HG02642 (cell line): ENCODE results near the gene SH3RF3.
"Not testable (repeated sequence)": the region's sequence is repeated elsewhere in the genome, so short reads cannot be mapped to it uniquely, and the experiment has no call there.

ENCODE experiments used
- ATAC-seq: cut with Tn5 transposase; IDR thresholded peaks from one replicate; pipeline ENCODE4 v1.9.1; 2021; ENCODE audit warnings: mild to moderate bottlenecking; ENCODE audit not compliant: unreplicated experiment, poor library complexity

Gene SH3RF3

DNA sequence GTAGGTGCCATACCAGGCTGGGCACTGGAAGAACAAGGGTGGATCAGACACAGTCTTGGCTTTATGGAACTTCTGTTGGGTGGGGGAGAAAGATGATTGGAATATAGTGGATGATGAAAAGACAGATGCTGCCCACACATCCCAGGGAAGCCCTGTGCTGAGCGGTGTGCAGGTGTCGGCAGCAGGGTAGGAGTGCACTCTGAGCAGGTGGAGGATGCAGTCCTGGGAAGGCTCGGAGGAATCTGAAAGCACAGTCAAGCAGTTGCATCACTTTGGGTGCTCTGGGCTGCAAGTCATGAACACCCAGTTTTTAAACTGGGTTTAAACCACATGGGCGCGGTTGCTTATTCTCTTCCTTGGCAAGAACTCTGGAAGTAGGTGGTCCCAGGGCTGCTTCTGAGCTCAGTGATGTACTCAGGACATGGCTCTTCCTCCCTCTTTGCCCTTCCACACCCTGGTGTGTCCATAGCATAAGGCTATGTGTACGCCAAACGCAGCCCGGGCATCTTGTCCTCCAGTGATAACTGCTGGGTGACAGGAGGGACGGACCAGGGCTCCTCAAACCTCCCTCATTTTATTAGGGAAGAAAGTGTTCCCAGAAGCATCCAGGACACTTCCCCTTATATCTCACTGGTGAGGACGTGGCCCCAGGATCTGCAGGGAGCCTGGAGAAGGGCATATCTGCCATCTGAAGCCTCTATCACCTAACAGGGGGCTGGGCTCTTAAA lies 84.0 kb downstream of the SH3RF3 start:
- no peak for ATAC-seq

DNA sequence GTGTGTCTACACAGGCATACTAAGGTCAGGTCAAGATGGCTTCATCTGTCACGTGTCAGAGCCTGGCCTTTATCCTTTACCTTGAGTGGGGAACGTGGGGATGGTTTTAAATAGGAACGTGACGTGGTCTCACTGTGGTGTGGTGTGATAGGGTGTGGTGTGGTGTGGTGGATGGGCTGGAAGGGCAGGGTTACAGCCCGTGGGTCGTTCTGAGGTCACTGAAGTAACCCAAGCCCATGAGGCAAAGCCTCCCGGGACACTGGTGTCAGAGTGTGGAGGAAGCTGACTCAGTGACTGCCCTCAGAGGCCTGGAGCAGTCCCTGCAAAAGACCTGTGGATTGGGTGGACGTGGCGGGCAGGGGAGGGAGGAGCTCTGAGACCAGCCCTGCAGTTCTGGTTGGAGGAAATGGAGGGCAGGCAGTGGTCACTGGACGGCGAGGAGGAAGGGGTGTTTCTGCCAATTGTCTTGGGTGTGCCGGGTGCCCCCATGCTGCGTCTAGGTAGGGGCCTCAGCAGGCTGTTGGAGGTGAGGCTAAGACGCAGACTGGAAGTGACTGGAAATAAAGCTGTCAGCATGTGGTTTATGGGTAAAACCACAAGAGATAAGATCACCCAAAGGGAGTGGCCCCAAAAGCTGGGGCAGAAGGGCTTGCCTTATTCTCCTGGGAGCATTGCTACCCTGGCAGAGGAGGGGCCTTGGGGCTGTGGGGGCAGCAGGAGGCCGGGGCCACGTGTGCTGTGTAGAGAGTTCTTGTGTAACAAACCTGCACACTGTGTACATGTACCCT lies 84.8 kb downstream of the SH3RF3 start:
- peak; percentile 68 for ATAC-seq

DNA sequence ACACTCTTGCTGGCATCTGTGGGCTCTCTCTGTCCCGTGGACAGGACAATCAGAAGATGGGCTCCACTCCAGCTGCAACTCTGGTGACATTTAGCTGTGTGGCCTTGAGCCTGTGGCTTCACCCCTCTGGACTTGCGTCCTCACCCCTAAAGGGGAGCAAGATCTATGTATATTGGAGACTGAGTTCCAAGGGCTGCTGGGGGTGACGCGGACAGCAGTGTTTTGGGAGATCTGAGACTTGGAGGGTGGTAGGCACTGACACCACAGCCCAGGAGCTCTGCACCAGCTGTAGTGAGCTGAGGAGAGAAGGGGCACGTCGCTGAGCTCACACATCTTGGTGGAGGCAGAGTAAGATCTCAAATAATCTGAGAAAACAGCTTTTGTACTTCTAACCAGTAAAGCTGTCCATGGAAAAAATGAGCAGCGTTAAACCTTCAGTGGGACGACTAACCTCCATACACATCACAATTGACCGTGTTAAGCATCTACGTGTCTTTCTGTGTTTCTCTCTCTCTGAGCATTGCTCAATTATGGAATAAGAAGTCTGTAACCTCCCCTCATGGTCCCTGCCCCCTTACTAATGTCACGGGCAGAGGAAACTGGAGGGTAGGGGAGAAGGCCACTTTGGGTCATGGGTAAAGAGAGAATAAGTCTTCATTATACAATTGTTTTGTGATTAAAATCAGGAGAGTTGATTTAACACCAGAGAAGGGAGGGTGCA lies 85.8 kb downstream of the SH3RF3 start:
- no peak for ATAC-seq

DNA sequence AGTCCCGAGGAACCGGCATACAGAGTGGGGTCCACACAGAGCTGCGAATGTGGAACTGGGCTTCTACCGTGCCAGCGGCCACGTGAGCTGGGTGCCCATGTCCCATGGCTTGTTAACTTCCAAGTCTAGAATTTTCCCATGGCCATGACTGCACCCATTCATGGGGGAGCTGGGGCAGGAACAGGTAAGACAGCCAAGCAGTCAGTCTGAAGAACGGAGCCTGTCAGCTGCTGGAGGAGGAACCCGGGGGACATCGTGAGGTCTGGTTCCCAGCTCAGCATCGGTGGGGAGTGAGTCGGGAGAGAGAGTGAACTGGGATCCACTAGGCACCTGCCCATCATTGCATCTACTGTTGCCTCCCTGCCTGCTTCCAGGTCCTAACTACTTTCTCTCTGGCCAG lies 86.9 kb downstream of the SH3RF3 start:
- no peak for ATAC-seq

DNA sequence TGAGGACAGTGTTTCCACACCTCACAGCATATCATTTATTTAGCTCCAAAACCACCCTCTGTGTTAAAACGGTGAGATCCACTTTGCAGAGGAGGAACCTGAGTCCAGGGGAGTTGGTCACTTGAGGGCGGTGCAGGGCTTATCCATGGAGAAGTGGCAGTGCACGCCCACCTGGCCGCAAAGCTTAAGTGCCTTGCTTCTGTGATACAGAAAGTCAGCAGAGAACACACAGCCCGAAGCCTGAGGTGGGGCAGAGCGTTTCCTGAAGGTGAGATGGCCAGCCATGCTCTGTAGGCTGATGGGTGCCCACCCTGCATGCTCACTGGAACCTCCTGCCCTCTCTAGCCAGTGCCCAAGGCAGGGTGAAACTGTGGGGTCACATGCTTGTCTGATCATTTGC lies 87.3 kb downstream of the SH3RF3 start:
- no peak for ATAC-seq

DNA sequence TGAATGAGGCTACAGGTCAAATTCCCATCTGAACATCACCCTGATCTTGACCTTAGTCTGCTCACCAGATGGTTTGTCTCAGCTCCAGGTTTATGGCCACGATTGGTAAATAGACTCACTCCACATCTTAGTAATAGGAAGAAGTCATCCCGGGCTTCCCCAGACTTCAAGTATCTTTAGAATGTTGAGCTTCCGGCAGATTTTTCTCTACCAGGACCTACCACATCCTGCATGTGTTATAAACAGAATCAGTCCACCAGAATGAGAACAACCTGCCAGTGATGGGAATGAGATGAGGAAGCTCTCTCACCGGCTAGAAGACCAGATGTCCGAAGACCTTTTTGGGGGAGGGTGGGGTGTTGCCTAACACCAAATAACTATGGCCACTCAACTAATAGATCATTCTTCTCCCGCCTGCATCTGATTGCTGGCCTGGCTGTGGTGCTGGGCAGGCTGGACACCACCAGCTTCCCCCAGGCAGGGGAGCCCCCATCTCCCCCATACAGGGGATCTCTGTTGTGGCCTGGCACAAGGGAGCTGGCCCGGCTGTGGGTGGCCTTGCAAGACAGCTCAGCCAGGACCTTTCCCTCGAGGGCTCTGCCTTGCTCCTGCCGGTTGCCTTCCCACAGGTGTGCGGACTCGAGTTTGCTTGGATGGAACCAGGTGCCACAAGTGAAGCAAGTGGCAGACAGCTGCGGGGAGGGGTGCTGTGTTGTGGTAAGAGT lies 88.5 kb downstream of the SH3RF3 start:
- no peak for ATAC-seq

DNA sequence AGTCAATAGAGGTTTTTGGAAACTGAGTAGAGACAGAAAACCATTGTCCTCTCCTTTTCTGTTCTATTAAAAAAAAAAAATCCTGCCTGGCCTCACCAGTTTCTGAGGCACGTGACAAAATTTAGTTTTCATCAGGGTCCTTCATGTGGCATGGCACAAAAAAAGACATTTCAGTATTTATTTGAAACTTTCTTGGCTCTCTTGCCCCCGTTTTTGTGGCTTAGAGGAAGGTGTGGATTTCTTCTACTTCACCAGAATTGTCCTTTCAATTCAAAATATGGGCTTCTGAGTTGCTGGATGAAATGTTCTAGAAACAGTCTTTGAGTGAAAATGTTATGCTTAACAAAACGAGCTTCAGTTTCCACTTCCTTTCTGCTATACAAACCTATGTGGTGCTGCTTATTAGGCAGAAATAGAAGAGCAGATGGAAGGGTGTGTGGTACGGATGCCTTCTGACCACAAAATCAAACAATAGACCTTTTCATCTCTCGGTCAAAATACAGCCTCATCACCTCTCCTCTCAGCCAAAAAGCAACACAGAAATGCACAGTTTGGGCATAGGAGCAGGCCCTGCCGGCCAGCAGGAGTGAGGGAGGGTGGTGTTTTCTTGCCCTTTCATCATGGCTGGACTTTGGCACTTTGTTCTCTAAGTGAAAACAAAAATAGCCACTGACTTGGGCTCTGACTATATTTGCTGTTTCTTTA lies 89.2 kb downstream of the SH3RF3 start:
- peak; percentile 43 for ATAC-seq

DNA sequence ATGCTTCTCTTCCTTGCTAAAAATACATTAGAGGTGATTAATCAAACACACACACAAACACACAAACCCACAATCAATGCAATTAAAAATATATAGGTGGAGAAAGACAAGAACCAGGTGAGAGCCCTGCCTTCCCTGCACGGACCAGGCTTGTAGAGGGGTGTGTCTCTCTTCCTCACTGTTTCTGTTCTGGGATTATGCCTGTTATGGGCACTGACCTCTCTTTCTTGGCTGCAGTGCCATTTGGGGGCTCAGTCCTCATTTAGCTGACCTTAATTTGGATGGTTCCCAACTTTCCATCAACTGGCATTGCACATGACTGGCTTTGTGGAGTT lies 89.8 kb downstream of the SH3RF3 start:
- ATAC-seq, result no peak

DNA sequence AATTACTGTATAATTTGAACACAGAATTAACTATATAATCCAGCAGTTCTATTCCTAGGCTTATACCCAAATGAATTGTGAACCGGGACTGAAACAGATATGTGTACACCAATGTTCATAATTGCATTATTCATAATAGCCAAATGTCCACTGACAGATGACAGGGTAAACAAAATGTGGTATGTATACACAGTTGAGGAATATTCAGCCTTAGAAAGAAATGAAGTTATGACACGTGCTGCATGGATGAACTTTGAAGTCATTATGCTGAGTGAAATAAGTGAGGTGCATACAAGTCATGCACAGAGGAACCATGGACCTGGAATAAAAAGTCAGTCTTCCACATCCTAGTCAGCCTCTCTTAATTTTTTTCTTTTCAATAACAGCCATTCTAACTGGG lies 91.9 kb downstream of the SH3RF3 start:
- no peak for ATAC-seq

DNA sequence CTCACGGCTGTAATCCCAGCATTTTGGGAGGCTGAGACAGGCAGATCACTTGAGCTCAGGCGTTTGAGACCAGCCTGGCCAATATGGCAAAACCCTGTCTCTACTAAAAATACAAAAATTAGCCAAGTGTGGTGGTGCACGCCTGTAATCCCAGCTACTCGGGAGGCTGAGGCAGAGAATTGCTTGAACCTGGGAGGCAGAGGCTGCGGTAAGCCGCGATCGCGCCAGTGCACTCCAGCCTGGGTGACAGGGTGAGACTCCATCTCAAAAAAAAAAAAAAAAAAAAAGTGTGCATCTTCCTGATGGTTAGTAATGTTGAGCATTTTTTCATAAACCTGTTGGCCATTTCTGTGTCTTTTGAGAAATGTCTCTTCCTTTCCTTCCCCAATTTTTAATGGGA lies 92.3 kb downstream of the SH3RF3 start:
- ATAC-seq, result not testable (repeated sequence)

DNA sequence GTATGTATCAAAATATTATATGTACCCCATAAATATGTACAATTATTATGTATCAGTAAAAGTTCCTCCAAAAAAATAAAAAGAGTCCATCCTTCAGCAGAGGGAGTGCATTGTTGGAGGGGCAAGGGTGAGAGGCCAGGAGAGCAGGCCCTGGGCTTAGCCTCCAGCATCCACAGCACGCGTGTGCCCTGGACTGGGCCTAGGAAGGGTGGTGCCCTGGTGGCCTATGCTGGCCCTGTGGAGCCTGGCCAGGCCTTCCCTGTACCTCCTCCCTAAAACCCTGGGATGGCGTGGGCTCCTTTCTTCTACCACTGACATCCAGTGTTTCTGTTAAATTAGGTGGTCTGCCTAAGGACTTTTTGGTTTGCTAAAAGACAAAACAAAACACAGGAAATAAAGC lies 93.4 kb downstream of the SH3RF3 start:
- no peak for ATAC-seq

DNA sequence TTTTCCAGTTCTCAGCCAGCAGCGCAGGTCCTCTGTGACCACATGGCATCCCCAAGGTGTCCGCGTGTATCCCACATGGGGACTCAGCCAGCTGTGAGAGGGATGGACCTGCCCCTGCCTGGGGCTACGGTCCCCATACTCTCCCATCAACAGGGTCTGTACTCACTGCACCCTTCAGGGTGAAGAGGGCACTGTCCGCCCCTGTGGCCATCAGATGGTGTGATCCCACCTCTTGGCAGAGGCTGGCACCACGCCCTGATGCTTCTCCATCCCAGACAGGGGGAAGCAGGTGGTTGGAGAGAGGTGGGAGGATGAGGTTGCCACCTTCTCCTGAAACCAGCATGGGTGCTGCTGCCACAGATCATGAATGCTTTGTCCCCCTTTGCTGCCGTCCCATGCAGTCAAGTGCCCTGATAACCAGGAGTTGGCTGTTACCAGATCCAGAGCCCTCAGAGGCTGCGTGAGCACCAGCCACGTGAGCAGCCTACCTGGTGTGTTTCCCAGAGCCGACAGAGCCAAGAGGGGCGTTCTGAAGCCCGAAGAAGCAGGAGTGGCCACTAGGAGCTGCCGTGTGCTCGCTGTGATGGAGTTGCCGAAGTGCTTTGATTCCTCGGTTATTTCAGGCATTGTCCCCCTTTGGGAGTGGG lies 93.9 kb downstream of the SH3RF3 start:
- no peak for ATAC-seq

DNA sequence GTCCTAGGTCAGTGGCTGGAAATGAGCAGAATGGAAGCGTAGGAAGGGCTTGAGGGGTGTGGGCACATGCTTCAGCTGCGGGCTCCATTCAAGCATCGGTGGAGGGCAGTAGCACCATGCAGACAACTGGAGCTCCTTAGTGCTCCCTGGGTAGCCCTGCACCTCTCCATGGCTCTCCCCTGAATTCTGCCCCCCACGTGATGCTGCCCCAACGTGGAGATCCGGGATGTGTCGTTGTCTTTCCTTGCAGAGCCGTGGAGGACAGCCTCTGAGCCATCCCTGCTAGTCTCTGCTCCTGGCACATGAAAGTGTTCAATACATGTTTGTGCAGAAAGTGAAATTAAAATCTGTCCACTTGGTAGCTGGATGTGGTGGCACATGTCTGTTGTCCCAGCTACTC lies 94.5 kb downstream of the SH3RF3 start:
- ATAC-seq, result no peak

DNA sequence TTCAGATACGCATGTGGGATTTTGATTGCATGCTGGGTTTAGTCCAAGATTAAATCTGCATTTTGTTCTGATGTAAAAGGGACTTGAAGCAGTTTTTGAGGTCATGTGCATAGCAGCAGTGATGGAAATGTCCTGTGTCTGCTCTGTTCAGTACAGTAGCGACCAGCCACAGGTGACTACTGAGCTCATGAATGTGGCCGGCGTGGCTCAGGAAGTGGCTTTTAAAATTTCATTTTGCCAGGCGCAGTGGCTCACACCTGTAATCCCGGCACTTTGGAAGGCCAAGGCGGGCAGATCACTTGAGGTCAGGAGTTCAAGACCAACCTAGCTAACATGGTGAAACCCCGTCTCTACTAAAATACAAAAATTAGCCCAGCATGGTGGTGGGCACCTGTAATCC lies 95.3 kb downstream of the SH3RF3 start:
- not testable (repeated sequence) for ATAC-seq

DNA sequence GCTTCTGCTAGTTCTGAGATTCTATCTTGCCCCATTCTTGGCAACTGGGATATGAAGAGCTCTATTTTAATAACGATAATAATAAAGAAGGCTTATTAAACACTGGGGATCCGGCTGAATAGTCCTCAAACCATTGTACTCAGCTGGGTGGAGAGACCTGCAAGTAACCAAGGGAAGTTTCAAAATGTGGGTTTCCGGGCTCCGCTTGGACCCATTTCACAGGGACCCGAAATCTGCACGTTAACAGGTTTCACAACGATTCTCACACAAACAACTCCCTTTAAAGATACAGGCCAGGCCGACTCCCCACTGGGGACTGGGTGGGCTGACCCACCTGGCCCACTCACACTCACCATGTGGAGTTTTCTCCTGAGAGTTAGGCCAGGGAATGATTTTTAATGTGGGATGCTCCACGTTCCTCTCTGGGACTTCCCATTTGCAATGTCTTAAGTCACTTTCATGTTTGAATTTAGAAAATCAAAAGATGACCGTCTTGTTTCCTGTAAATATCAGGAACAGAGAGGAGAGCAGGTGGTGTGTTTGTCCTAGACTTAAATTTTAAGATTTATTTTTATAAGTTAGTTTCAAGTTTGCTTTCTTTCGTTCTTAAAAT lies 96.3 kb downstream of the SH3RF3 start:
- no peak for ATAC-seq

DNA sequence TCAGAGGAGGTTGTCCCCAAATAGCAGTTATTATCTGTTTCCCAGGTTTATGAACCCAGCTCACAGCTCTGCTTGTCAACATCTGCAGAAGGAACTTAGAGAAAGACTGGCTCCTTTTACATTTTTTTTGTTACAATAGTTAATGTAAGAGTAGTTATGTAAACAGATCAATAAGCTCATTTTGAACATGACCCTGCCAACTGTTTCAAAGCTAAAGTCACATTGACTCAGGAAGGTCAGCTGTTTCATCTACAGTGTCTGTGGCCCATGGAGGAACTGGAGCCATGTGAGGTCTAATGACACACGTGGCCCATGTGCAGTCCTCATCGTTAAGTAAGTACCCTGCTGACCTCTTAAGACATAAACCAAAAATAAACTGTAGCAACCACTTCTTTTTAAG lies 97.1 kb downstream of the SH3RF3 start:
- ATAC-seq, result no peak

DNA sequence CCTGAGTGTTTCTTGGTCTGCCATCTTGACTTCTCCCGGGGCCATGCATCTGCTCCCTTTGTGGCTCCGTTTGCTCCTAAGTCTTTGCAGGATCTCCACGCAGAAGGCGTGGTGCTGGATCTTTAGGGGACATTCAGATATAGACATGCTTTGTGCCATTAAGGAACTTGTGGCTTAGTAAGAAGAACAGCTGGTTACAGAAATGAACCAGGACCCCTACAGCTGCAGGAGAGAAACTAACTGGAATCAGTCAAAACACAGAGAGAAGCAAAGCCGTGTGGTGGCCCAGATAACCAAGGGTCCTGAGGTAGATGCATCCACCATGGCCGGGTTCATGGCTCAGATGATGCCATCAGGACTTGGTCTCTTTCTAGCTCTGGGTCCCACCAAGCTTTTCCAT lies 97.6 kb downstream of the SH3RF3 start:
- no peak for ATAC-seq

DNA sequence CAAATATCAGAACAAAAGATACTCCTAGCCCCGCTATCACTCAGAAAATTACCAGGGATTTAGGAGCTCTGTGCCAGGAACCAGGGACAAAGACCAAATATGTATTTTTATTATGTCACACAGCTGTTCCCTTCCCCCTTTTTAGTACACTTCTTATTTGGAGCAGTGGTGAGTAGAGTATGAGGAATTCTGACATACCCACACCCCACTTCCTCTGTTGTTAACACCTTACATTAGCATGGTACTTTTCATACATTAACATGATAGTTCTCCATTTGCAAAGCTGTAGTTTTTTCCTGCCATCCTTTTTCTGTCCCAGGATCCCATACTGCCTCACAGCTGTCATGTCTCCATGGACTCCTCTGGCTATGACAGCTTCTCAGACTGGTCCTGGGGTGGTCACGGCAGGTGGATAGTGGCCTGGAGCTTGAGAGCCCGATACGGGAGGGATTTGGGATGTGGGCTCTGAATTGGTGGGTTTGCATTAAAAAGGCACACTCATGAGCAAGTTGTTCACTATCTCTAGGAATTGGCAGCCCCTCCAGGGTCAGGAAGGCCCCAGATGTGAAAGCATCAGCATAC lies 100.2 kb downstream of the SH3RF3 start:
- no peak for ATAC-seq

DNA sequence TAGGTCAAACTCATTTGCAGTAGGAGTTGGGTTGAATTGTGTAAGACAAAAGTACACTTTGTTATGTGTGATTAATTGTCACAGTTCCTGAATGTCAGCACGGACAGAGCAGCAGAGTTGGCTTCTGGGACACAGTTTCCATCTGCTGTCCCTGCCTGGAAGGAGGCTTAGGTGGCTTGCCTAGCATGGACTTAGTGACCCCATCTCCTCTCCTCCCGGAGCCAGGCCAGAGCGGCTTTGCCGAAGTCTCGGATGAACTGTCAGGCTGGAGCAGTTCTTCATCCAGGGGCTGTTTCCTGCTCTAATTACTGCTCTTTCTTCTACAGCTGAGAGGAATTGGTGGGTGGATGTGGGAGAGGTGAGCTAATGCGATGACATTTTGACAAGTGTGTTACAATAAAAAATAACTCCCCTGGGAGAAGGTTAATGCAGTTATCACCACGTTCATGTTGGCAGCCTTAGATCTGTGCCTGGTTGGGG lies 102.0 kb downstream of the SH3RF3 start:
- ATAC-seq, result no peak
